Chondrocyte (in vitro differentiated cells): Measurements from ENCODE around the gene ASXL1. TPM values are rescaled to one million over a fixed set of nuclear protein-coding genes. Genes with fewer than 3 reads are reported as not detected.

Experiments used
- DNase-seq: peaks from one replicate; pipeline ENCODE4 v3.0.0; 2021; ENCODE audit warnings: mixed read lengths, low spot score
- H3K27ac Mint-ChIP-seq: one replicate; pipeline ENCODE4 v1.8.0; 2021; ENCODE audit warnings: mild to moderate bottlenecking, moderate library complexity, mixed read lengths; ENCODE audit not compliant: unreplicated experiment
- H3K27me3 Mint-ChIP-seq: 2 replicates; pipeline ENCODE4 v1.8.0; 2021; ENCODE audit warnings: low read depth, mixed read lengths
- H3K36me3 Mint-ChIP-seq: 2 replicates; pipeline ENCODE4 v1.8.0; 2021; ENCODE audit warnings: low read depth, mixed read lengths
- H3K4me1 Mint-ChIP-seq: 2 replicates; pipeline ENCODE4 v1.8.0; 2021; ENCODE audit warnings: low read depth, mild to moderate bottlenecking, mixed read lengths
- H3K4me3 Mint-ChIP-seq: one replicate; pipeline ENCODE4 v1.8.0; 2021; ENCODE audit warnings: mild to moderate bottlenecking, moderate library complexity, mixed read lengths; ENCODE audit not compliant: unreplicated experiment
- H3K9me3 Mint-ChIP-seq: 2 replicates; pipeline ENCODE4 v1.8.0; 2021; ENCODE audit warnings: low read depth, mixed read lengths
- total RNA-seq: library from RNA; stranded (reverse); gene quantifications from 3 replicates; pipeline ENCODE4 v1.2.1, GENCODE V29; 2021
- TF ChIP-seq, protein P1 (sequence below): fragments of 200-600 bp; sonication (generic); IDR thresholded peaks from 2 replicates; pipeline ENCODE4 v1.5.0; 2021; ENCODE audit warnings: antibody characterized with exemption, mild to moderate bottlenecking, moderate library complexity

Gene ASXL1
- total RNA-seq, 1 donor from 2014 or later = 92.6 TPM

- Mint-ChIP-seq H3K4me1 (peaks cover 11% of the 10 kb centered on the region), H3K9me3 (no peaks in the 10 kb centered on the region), H3K4me3 (no peak overlapping the region), H3K27me3 (no peaks in the 10 kb centered on the region), H3K27ac (peak overlapping the region; percentile 59), H3K36me3 (peaks cover 43% of the 10 kb centered on the region)
- TF ChIP-seq, protein P1, sequence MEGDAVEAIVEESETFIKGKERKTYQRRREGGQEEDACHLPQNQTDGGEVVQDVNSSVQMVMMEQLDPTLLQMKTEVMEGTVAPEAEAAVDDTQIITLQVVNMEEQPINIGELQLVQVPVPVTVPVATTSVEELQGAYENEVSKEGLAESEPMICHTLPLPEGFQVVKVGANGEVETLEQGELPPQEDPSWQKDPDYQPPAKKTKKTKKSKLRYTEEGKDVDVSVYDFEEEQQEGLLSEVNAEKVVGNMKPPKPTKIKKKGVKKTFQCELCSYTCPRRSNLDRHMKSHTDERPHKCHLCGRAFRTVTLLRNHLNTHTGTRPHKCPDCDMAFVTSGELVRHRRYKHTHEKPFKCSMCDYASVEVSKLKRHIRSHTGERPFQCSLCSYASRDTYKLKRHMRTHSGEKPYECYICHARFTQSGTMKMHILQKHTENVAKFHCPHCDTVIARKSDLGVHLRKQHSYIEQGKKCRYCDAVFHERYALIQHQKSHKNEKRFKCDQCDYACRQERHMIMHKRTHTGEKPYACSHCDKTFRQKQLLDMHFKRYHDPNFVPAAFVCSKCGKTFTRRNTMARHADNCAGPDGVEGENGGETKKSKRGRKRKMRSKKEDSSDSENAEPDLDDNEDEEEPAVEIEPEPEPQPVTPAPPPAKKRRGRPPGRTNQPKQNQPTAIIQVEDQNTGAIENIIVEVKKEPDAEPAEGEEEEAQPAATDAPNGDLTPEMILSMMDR = no peak
- no peak for DNase-seq
Observed at GRCh38 chr20:32450484-32451061, 92.4 kb downstream of the ASXL1 start.

DNA sequence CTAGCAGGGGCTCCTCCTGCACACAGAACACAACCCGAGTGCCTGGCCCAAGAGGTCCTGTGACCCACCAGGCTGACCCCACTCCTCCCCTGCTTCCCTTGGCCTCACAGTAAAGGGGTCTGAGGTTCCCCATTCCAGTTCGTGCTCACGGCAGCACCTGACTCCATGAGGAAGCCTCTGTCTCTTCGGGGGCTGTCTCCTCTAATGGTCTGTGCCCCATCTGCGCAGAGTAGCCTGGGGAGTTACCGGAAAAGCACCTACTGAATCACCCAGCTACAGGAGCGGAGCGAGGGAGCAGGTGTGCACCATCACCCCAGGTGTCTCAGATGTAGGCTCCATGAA lies 93.2 kb downstream of the ASXL1 start:
- Mint-ChIP-seq H3K27me3 (no peaks in the 10 kb centered on the region), H3K27ac (peak overlapping the region; percentile 74), H3K4me1 (peaks cover 6% of the 10 kb centered on the region), H3K36me3 (peaks cover 43% of the 10 kb centered on the region), H3K9me3 (no peaks in the 10 kb centered on the region), H3K4me3 (no peak overlapping the region)
- TF ChIP-seq, protein P1 = no peak
- no peak for DNase-seq

DNA sequence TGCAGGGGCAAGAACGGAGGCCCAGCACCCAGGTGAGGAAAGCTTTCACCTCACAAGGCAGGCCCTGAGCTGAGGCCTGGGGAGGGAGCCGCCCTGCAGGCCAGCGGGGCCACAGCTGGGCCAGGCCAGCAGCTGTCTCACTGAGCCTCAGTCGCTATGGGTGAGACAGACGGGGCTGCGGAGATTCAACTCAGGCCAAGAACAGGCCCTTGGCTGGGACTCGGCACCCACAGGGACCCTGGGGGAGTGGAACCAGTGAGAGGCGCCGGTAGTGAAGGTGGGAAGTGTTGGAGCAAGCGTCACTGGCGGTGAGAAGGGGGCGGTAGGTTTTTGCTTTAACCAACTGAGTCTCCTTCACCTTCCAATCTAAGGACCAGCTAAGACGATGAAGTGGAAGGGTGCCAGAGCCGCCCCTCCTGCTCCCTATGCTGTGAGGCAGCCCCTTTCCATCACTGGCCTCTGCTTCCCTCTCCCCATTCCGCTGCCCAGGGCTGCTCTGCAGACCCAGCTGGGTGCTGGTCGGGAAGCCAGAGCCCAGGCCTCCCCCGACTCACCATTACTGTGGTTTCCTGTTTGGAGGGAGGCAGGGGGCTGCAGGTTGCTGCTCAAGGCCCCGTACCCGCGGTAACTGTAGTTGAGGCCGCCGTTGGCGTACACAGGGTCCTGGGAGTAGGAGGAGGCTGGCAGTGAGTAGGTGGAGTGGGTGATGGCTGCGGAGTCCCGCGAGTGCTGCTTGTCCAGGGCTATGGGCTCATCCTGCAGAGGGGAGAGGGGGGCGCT lies 93.7 kb downstream of the ASXL1 start:
- Mint-ChIP-seq H3K4me1 (peaks cover 2% of the 10 kb centered on the region), H3K27ac (peak overlapping the region; percentile 59), H3K36me3 (peaks cover 39% of the 10 kb centered on the region), H3K4me3 (no peak overlapping the region), H3K27me3 (no peaks in the 10 kb centered on the region), H3K9me3 (no peaks in the 10 kb centered on the region)
- DNase-seq = no peak
- TF ChIP-seq, protein P1 = no peak

DNA sequence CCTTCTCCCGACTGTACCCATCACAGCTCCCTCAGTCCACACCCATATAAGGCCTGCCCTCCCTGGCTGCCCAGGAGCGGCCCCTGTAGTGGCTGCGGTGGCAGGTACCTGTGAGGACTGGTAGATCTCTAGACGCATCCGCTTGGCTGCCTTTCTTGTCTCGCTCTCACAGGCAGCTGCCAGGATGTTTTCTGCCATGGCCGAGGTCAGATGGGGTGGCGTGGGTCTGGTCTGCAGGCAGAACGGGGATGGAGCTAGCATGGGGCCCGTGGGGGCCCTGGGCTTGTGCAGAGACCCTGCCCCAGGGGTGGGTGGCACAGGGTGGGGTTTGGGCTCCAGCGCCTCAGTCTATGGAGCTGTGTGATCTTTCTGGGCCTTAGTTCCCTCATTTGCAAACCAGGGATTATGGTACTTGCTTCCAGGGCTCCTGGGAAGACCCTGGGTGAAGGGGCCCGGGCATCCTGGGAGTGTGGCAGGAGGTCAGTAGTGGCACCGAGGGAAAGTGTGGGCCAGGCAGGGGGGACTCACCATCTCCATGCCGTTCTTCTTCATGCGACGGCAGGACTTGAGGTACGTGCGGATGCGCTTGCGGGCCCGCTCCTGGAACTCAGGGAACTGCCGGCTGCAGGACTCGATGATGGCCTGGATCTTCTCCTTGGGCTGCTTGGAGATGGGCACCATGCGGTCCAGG lies 94.8 kb downstream of the ASXL1 start:
- H3K4me1 Mint-ChIP-seq = peaks cover 6% of the 10 kb centered on the region
- no peaks in the 10 kb centered on the region for H3K9me3 Mint-ChIP-seq
- H3K36me3 Mint-ChIP-seq = peaks cover 34% of the 10 kb centered on the region

More for the DNA sequence above, 94.8 kb downstream of the ASXL1 start:
- Mint-ChIP-seq H3K27me3 (no peaks in the 10 kb centered on the region), H3K27ac (peak overlapping the region; percentile 49), H3K4me3 (no peak overlapping the region)
- DNase-seq = no peak
- TF ChIP-seq, protein P1 = no peak
